Measurements from ENCODE around the gene MYO18B.

DNA sequence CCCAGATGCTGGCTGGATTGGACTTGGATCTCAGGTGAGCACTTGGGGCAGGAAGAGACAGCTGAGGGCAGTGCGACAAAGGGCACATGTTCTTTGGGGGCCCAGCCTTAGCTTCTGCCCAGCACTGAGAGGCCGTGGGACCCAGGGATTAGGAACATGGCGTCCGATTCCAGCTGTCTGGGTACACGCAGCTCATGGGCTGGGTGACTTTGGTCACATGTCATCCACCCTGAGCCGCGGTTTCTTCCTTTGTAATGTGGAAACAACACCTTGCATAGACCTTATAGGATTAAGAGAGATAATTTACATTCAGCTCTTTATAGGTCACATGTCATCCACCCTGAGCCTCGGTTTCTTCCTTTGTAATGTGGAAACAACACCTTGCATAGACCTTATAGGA lies 39.8 kb downstream of the MYO18B start:
- TF ChIP-seq EP300 (IDR thresholded peaks at IDR 0.05; ENCODE audit: borderline replicate concordance) = no peak
- TF ChIP-seq YY1 (IDR thresholded peaks at IDR 0.05; ENCODE audit: low read depth) = no peak
- no peak for TF ChIP-seq TAF1 (IDR thresholded peaks at IDR 0.05; ENCODE audit: low read depth)
- TF ChIP-seq CEBPB (IDR thresholded peaks at IDR 0.05) = no peak
- TF ChIP-seq NFIC (IDR thresholded peaks at IDR 0.05) = no peak
- TF ChIP-seq, protein P1, sequence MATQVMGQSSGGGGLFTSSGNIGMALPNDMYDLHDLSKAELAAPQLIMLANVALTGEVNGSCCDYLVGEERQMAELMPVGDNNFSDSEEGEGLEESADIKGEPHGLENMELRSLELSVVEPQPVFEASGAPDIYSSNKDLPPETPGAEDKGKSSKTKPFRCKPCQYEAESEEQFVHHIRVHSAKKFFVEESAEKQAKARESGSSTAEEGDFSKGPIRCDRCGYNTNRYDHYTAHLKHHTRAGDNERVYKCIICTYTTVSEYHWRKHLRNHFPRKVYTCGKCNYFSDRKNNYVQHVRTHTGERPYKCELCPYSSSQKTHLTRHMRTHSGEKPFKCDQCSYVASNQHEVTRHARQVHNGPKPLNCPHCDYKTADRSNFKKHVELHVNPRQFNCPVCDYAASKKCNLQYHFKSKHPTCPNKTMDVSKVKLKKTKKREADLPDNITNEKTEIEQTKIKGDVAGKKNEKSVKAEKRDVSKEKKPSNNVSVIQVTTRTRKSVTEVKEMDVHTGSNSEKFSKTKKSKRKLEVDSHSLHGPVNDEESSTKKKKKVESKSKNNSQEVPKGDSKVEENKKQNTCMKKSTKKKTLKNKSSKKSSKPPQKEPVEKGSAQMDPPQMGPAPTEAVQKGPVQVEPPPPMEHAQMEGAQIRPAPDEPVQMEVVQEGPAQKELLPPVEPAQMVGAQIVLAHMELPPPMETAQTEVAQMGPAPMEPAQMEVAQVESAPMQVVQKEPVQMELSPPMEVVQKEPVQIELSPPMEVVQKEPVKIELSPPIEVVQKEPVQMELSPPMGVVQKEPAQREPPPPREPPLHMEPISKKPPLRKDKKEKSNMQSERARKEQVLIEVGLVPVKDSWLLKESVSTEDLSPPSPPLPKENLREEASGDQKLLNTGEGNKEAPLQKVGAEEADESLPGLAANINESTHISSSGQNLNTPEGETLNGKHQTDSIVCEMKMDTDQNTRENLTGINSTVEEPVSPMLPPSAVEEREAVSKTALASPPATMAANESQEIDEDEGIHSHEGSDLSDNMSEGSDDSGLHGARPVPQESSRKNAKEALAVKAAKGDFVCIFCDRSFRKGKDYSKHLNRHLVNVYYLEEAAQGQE (IDR thresholded peaks at IDR 0.05; ENCODE audit: low read depth) = no peak
- TF ChIP-seq, protein P2, sequence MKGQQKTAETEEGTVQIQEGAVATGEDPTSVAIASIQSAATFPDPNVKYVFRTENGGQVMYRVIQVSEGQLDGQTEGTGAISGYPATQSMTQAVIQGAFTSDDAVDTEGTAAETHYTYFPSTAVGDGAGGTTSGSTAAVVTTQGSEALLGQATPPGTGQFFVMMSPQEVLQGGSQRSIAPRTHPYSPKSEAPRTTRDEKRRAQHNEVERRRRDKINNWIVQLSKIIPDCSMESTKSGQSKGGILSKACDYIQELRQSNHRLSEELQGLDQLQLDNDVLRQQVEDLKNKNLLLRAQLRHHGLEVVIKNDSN (IDR thresholded peaks at IDR 0.05) = no peak
- TF ChIP-seq, protein P3, sequence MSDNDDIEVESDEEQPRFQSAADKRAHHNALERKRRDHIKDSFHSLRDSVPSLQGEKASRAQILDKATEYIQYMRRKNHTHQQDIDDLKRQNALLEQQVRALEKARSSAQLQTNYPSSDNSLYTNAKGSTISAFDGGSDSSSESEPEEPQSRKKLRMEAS (IDR thresholded peaks at IDR 0.05) = no peak
- TF ChIP-seq ZBTB7A (IDR thresholded peaks at IDR 0.05; ENCODE audit: low read depth) = no peak
- no peak for TF ChIP-seq EGR1 (IDR thresholded peaks at IDR 0.05)
- no peak for TF ChIP-seq FOXM1 (IDR thresholded peaks at IDR 0.05; ENCODE audit: borderline replicate concordance, low read depth)
- TF ChIP-seq TCF12 (IDR thresholded peaks at IDR 0.05; ENCODE audit: low read depth) = no peak
